Colon (tissue), 2 donors: ENCODE measurements around the gene NATD1.
"Not testable (repeated sequence)": the region's sequence is repeated elsewhere in the genome, so short reads cannot be mapped to it uniquely, and the experiment has no call there.

Experiments
- FAIRE-seq: peaks from 2 replicates; lab custom pipeline; 2012; peaks lifted over from hg19 to GRCh38; lab: Jason Lieb, UNC
- donor health status: control.
- donor health status: control.

NATD1 gene

GRCh38 chr17:21214777-21215541 is 38.3 kb downstream of the NATD1 start:
- FAIRE-seq: no peak

GRCh38 chr17:21214015-21214776 is 39.0 kb downstream of the NATD1 start, which contains the start of gene TMEM11:
Gene TMEM11, minus strand, starts transcription at chr17:21214161. Its CDS starts 9 bp downstream, at chr17:21214152.
- no peak for FAIRE-seq

- no peak for FAIRE-seq
Observed at GRCh38 chr17:21213638-21214014, 39.6 kb downstream of the NATD1 start.

GRCh38 chr17:21212826-21213637 is 40.2 kb downstream of the NATD1 start:
- no peak for FAIRE-seq

- no peak for FAIRE-seq
Observed at GRCh38 chr17:21211825-21212479, 41.3 kb downstream of the NATD1 start.

- FAIRE-seq: no peak
Observed at GRCh38 chr17:21210411-21211076, 42.7 kb downstream of the NATD1 start.

- FAIRE-seq: no peak
Observed at GRCh38 chr17:21209511-21210175, 43.6 kb downstream of the NATD1 start.

- FAIRE-seq: no peak
Observed at GRCh38 chr17:21208352-21208751, 44.9 kb downstream of the NATD1 start.

- no peak for FAIRE-seq
Observed at GRCh38 chr17:21204935-21205334, 48.3 kb downstream of the NATD1 start.

- no peak for FAIRE-seq
Observed at GRCh38 chr17:21202512-21202911, 50.7 kb downstream of the NATD1 start.

- no peak for FAIRE-seq
Observed at GRCh38 chr17:21201874-21202273, 51.3 kb downstream of the NATD1 start.

- FAIRE-seq: no peak
Observed at GRCh38 chr17:21201298-21201595, 52.0 kb downstream of the NATD1 start.

GRCh38 chr17:21200590-21201297 is 52.5 kb downstream of the NATD1 start:
- no peak for FAIRE-seq

- FAIRE-seq: no peak
Observed at GRCh38 chr17:21199856-21200255, 53.4 kb downstream of the NATD1 start.

- no peak for FAIRE-seq
Observed at GRCh38 chr17:21199311-21199710, 53.9 kb downstream of the NATD1 start.

- FAIRE-seq: no peak
Observed at GRCh38 chr17:21198411-21198810, 54.8 kb downstream of the NATD1 start.

GRCh38 chr17:21196126-21196525 is 57.1 kb downstream of the NATD1 start:
- FAIRE-seq: no peak

- no peak for FAIRE-seq
Observed at GRCh38 chr17:21194703-21195102, 58.5 kb downstream of the NATD1 start.

GRCh38 chr17:21194226-21194625 is 59.0 kb downstream of the NATD1 start:
- no peak for FAIRE-seq

- no peak for FAIRE-seq
Observed at GRCh38 chr17:21193031-21193430, 60.2 kb downstream of the NATD1 start.

GRCh38 chr17:21192414-21192813 is 60.8 kb downstream of the NATD1 start:
- not testable (repeated sequence) for FAIRE-seq
